ENCODE data around the gene RASGEF1B. TPM values are rescaled to one million over a fixed set of nuclear protein-coding genes. Genes with fewer than 3 reads are reported as not detected.
"Not testable (repeated sequence)": the region's sequence is repeated elsewhere in the genome, so short reads cannot be mapped to it uniquely, and the experiment has no call there.

RASGEF1B gene
- total RNA-seq, 2 donors from 2014 or later: 0.61 to 8.1 TPM

DNA sequence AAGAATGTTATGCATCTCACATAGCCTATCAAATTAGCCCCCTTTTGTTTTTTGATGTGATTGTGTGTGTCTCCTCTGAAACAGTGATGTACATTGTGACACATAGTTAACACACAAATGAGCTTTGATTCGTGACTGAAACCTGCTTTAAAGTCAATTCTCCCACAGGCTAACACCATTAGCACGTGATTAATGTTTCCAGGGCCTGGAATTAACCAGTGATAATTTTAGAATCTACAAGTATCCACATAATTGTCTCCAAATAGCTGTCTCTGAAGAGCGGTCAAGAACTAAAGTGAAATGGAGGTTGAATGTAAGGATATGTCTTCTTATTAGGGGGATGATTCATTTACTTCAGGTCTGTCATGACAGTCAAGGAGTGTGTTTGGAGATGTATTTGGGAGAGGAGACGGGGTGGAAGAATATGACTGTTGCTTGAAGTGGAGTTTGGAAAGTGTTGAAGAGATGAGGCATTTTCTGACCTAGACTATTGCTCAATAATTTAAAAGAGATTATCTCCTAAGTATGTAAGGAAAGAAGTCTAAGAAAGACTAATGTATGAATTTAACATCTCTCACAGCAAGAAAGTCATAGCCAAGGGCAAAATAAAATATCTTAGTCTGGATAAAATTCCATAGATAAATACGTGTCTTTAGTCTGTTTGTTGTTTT is 13.7 kb upstream of the RASGEF1B start:
- Mint-ChIP-seq H3K4me1 (peaks cover 6% of the 10 kb centered on the region), H3K36me3 (ENCODE audit: low read depth) (no peaks in the 10 kb centered on the region), H3K4me3 (no peak overlapping the region), H3K27me3 (no peaks in the 10 kb centered on the region), H3K27ac (no peak overlapping the region), H3K9me3 (no peaks in the 10 kb centered on the region)
- no peak for ATAC-seq (replicated peaks)

DNA sequence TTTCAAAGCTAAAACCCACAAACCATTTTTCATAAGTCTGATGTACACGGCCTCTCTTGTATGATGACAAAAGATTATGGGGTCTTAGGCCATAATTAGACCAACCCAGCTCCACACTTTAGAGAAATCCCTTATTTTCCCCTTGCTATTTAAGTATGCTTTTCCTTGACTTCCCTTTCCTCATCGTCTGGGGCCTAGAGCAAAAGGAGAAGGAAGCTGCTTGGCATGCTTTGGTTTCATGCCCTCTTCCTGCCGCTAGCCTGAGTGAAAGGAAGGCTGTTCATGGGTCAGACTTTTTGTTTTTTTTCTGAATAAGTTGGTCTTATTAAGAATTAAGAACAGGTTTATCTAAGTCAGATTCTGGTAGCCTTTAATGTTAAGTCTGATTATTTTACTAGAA is 10.6 kb upstream of the RASGEF1B start:
- H3K4me3 Mint-ChIP-seq: no peak overlapping the region
- no peaks in the 10 kb centered on the region for H3K36me3 Mint-ChIP-seq (ENCODE audit: low read depth)
- H3K27ac Mint-ChIP-seq: no peak overlapping the region
- no peak for ATAC-seq (replicated peaks)
- no peaks in the 10 kb centered on the region for H3K4me1 Mint-ChIP-seq
- H3K9me3 Mint-ChIP-seq: no peaks in the 10 kb centered on the region
- no peaks in the 10 kb centered on the region for H3K27me3 Mint-ChIP-seq

DNA sequence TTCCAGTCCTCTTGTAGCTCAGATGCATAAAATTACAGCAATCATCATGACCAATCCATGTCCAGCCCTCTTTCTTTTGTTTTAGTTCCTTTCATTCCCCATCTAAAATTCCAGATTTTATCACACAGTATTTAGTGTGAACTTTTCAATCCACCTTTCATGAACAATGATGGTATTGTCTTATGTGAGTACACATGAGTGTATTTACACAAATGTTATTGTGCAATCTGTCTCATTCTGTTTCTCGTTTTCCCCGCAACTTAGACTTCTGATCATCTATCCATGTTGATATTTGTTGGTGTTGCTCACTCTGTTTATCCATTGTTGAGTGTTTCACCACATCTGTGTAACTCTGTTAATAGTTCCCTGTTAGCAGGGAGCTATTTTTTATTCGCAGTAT is 9.4 kb upstream of the RASGEF1B start:
- Mint-ChIP-seq H3K4me3 (no peak overlapping the region), H3K27me3 (no peaks in the 10 kb centered on the region), H3K9me3 (no peaks in the 10 kb centered on the region), H3K4me1 (no peaks in the 10 kb centered on the region), H3K27ac (no peak overlapping the region), H3K36me3 (ENCODE audit: low read depth) (no peaks in the 10 kb centered on the region)
- no peak for ATAC-seq (replicated peaks)

DNA sequence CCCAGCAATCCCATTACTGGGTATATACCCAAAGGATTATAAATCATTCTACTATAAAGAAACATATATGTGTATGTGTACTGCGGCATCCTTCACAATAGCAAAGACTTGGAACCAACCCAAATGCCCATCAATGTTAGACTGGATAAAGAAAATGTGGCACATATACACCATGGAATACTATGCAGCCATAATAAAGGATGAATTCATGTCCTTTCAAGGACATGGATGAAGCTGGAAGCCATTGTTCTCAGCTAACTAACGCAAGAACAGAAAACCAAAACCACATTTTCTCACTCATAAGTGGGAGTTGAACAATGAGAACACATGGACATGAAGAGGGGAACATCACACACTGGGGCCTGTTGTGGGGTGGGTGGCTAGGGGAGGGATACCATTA is 7.9 kb upstream of the RASGEF1B start:
- ATAC-seq (replicated peaks); H3K27me3 Mint-ChIP-seq; H3K9me3 Mint-ChIP-seq; H3K4me3 Mint-ChIP-seq; H3K27ac Mint-ChIP-seq; H3K4me1 Mint-ChIP-seq; H3K36me3 Mint-ChIP-seq (ENCODE audit: low read depth): not testable (repeated sequence)

DNA sequence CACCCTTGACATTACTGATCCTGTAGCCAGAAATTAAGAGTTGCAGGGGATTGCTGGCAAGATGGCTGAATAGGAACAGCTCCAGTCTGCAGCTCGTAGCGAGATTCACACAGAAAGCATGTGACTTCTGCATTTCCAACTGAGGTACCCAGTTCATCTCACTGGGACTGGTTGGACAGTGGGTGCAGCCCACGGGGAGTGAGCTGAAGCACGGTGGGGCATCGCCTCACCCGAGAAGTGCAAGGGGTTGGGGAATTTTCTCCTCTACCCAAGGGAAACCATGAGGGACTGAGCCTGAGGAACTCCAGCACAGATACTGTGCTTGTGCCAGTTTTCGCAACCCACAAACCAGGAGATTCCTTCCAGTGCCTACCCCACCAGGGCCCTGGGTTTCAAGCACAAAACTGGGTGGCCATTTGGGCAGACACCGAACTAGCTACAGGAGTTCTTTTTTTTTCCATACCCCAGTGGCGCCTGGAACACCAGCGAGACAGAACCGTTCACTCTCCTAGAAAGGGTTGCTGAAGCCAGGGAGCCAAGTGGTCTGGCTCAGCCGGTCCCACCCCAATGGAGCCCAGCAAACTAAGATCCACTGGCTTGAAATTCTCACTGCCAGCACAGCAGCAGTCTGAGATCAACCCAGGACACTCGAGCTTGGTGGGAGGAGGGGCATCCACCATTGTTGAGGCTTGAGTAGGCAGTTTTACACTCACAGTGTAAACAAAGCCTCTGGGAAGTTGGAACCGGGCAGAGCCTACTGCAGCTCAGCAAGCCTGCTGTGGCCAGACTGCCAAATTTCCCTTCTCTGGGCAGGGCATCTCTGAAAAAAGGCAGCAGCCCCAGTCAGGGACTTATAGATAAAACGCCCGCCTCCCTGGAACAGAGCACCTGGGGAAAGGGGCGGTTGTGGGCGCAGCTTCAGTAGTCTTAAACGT is 1.9 kb upstream of the RASGEF1B start:
- H3K27me3 Mint-ChIP-seq; ATAC-seq (replicated peaks); H3K9me3 Mint-ChIP-seq; H3K36me3 Mint-ChIP-seq (ENCODE audit: low read depth): not testable (repeated sequence)
- Mint-ChIP-seq H3K4me3 (peak overlapping the region; percentile 91), H3K27ac (peak overlapping the region; percentile 1), H3K4me1 (peaks cover 23% of the 10 kb centered on the region)

DNA sequence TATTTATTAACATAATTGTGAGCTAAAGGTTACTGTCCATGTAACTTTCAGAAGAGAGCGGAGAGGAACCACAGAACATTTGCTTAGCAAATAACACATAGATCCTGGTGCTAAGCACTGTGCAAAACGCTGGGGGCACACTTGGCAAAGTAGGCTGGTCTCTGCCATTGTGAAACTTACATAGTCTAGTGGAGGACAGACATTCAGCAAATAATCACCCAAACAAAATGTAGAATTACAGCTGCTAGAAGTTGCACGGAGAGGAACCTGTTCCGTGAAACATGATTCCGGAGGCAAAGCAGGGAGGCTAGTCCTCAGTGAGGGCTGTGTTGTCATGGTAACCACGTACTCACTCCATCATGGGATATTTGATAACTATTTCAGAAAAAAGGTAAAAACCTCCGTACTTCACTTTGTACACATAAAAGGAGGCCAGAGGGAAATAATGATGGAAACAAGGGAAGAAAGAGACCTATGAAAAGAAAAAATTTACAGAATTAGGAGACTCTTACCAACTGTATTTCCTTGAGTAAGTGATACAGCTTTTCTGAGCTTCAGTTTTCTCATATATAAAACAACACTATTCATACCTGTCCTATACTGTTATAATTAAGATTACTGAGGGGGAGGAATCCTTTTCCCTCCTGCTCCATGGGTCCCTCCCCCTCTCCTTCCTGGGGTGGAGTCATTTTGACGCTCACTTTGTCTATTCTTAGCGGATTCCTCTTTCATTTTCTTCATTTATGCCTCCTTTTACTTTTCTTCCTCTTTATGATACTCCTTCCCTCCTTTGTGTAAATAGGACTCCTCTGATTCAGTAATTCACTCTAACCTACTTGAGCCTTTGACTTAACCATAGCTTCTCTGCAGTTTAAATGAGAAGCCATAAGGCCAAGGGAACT is 825 bp upstream of the RASGEF1B start:
- Mint-ChIP-seq H3K27ac (peak overlapping the region; percentile 12), H3K4me3 (peak overlapping the region; percentile 91), H3K4me1 (peaks cover 23% of the 10 kb centered on the region), H3K27me3 (no peaks in the 10 kb centered on the region), H3K36me3 (ENCODE audit: low read depth) (no peaks in the 10 kb centered on the region), H3K9me3 (no peaks in the 10 kb centered on the region)
- ATAC-seq (replicated peaks): peak; percentile 34

DNA sequence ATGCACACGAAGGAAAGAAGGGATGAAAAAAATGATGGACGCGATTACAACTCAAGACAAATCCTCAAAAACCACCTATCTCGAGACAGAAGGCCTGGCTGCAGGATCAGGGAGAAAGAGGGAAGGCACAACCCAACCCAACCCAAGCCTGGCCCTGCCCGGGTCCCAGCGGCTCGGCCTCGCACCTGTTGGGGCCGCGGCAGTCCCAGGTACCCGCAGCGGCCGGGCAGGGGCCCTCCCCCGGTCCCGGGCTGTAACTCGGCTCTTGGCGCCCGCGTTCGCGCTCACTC is 464 bp downstream of the RASGEF1B start:
- Mint-ChIP-seq H3K27me3 (no peaks in the 10 kb centered on the region), H3K27ac (peak overlapping the region; percentile 78), H3K9me3 (no peaks in the 10 kb centered on the region), H3K4me1 (peaks cover 23% of the 10 kb centered on the region), H3K4me3 (peak overlapping the region; percentile 91), H3K36me3 (ENCODE audit: low read depth) (no peaks in the 10 kb centered on the region)
- no peak for ATAC-seq (replicated peaks)

DNA sequence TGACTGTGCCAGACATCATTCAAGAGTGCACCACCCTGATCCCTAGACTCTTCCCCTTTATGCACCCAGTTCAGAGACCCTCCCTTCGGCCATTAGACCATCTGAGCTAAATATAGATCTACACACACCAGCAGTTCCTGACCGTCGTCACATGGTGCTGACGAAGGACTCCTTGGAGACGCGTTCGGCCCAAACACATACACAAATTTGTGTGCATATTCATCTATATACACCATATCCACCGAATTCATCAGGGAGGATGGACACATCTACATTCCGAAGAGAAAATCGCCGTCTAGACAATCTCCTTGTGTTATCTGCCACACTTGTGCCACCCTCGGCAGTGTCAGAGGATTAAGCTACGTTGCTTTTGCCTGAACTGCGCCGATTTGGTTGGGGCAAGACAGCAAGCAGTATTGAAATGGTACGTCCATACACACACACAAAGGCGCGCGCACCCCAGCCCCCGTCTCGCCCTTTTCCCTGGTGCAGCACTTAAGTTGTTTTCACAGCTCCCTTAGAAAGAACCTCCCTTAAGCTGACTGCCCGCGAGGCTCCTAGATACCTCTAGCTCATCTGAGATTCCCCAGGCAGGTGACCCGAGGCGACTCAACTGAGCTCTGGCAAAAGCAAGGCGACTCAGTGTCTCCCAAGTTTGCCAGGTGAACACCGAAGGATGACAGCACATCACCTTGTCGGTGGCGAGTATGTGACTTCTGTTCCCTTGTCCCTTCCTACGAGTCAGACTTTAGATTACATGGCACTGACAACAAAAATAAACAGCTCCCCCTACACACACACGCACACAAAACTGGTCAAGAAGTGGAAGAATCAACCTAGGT is 1.0 kb downstream of the RASGEF1B start:
- H3K27ac Mint-ChIP-seq: peak overlapping the region; percentile 78
- no peaks in the 10 kb centered on the region for H3K36me3 Mint-ChIP-seq (ENCODE audit: low read depth)
- H3K4me1 Mint-ChIP-seq: peaks cover 23% of the 10 kb centered on the region
- no peaks in the 10 kb centered on the region for H3K27me3 Mint-ChIP-seq
- peak; percentile 2 for ATAC-seq (replicated peaks)
- peak overlapping the region; percentile 91 for H3K4me3 Mint-ChIP-seq
- no peaks in the 10 kb centered on the region for H3K9me3 Mint-ChIP-seq

DNA sequence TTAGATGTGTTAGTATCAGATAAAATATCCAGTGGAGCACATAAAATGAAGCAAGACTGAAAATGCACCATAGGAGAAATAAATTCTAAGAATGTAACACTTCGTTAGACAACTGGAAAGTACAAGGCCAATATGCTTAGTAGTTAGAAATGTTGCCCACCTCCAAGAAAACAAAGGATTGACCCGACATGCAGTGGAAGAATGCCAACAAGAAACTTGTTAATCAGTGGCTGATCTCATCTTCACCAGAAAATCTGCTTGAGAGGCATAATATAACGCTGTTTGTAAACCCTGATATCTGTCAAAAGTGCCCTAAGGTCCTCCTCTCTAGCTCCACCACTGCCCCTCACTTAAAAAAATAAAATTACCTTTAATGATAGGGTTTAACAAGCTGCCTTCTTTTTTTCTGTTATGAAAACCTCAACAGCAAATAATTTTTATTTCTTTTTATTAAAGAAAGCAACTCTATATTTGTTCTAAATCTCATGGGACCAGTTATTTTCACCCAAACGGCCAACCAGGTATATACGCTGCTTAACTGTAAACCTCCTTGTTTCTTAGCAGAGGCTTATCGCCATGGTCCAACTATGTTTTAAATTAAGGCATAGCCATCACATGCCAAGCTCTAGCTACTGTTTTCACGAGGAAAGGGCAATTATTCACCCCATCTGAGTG is 1.8 kb downstream of the RASGEF1B start:
- no peaks in the 10 kb centered on the region for H3K36me3 Mint-ChIP-seq (ENCODE audit: low read depth)
- no peak for ATAC-seq (replicated peaks)
- H3K4me1 Mint-ChIP-seq: peaks cover 23% of the 10 kb centered on the region
- no peaks in the 10 kb centered on the region for H3K27me3 Mint-ChIP-seq
- no peaks in the 10 kb centered on the region for H3K9me3 Mint-ChIP-seq
- peak overlapping the region; percentile 78 for H3K27ac Mint-ChIP-seq
- peak overlapping the region; percentile 91 for H3K4me3 Mint-ChIP-seq

DNA sequence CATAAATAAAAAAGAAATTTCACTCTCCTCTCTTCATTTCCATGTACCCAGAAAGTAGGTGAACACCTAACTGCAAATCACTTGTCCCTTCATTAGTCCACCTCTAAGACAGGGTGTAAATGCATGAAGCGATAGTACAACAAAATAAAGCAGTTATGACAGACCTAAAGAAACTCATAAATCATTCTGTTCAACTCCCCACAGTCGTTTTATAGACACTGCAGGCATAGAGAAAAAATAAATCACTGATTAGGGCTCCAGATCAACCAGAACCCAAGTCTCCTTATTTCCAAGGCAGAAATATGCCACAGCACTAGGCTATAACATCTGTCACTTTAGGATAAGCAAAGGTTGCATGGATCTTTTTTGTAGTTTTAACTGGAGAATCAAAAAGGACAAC is 3.0 kb downstream of the RASGEF1B start:
- Mint-ChIP-seq H3K27me3 (no peaks in the 10 kb centered on the region), H3K9me3 (no peaks in the 10 kb centered on the region), H3K4me3 (peak overlapping the region; percentile 91), H3K36me3 (ENCODE audit: low read depth) (no peaks in the 10 kb centered on the region), H3K27ac (no peak overlapping the region), H3K4me1 (peaks cover 23% of the 10 kb centered on the region)
- no peak for ATAC-seq (replicated peaks)

DNA sequence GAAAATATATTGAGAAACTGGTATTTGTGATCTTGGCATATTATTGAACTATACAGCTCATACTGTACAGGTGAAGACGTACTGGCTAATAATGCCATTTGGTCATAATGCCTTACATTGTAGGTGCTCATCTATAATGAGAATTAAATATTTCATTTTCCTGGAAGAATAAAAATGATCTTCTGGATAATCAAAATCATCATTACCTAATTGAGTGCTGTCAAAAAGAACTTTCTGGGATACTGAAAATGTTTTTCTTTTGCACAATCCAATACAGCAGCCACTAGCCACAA is 4.1 kb downstream of the RASGEF1B start:
- no peaks in the 10 kb centered on the region for H3K9me3 Mint-ChIP-seq
- H3K27me3 Mint-ChIP-seq: no peaks in the 10 kb centered on the region
- H3K36me3 Mint-ChIP-seq (ENCODE audit: low read depth): no peaks in the 10 kb centered on the region
- H3K4me3 Mint-ChIP-seq: no peak overlapping the region
- ATAC-seq (replicated peaks): no peak
- H3K4me1 Mint-ChIP-seq: peaks cover 18% of the 10 kb centered on the region
- H3K27ac Mint-ChIP-seq: no peak overlapping the region

DNA sequence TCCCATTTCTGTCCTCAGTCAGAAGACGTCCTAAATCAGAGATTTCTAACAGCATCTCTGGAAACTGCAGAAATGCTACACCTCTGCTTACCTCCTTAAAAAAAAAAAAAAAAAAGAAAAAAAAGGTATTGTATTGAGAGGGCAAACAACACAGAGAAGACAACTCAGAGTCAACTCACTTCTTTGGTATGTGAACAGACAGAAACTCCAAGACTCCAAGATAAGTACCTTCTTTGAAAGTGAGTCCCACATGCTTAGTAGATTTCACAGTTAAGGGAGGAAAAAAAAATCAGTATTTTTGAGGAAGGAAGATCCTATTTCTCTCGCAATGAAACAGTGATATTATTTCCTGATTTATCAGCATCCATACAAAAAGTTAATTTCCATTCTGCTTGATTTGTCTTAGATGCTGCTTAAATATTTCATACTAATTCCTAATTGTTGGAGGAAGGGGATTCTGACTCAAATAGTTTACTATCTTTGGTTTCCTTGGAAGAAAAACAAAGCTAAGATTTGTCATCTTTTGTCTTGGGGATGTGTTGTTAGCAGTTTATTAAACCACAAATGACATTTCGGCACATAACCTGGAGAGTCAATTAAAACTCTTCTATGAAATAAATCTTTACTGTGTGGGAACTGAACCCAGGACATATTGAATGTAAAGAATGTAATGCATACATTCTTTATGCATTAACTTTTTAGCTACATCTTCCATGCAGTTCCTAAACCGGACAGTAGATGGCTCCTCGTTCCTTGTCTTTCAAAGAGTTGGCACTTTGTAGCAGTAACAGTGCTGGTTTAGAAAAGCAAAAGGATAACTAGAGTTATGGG is 4.7 kb downstream of the RASGEF1B start:
- Mint-ChIP-seq H3K4me3 (no peak overlapping the region), H3K4me1 (peaks cover 18% of the 10 kb centered on the region), H3K9me3 (no peaks in the 10 kb centered on the region), H3K36me3 (ENCODE audit: low read depth) (no peaks in the 10 kb centered on the region), H3K27ac (no peak overlapping the region), H3K27me3 (no peaks in the 10 kb centered on the region)
- ATAC-seq (replicated peaks): no peak
